Kidney (tissue), 14 donors: ENCODE data around the gene DPYSL4. TPM values are rescaled to one million over a fixed set of nuclear protein-coding genes. Genes with fewer than 3 reads are reported as not detected.
"Not testable (repeated sequence)": the region's sequence is repeated elsewhere in the genome, so short reads cannot be mapped to it uniquely, and the experiment has no call there.

Experiments
- DNase-seq, 5 donors: peaks; one replicate each; pipeline ENCODE4 v3.0.0-alpha.2; 2013 to 2020
- FAIRE-seq: peaks from 2 replicates; lab custom pipeline; 2012; peaks lifted over from hg19 to GRCh38; lab: Jason Lieb, UNC
- H3K27ac ChIP-seq, 2 donors: one replicate each; pipeline ENCODE4 v1.7.0; 2013; ENCODE audit warnings: low read depth in 2 of 2, low read length in 2 of 2, inconsistent platforms in 1 of 2
- H3K27me3 ChIP-seq: one replicate; pipeline ENCODE4 v1.7.1; 2013; ENCODE audit warnings: low read length, inconsistent platforms; ENCODE audit not compliant: control insufficient read depth, insufficient read depth
- H3K36me3 ChIP-seq, 3 donors: one replicate each; pipeline versions ENCODE4 v1.7.0 to v1.7.1; 2013; ENCODE audit warnings: low read length in 3 of 3, control low read depth in 1 of 3, inconsistent platforms in 1 of 3; ENCODE audit not compliant: insufficient read depth in 3 of 3, control insufficient read depth in 2 of 3
- H3K4me1 ChIP-seq, 3 donors: one replicate each; pipeline versions ENCODE4 v1.7.0 to v1.7.1; 2013; ENCODE audit warnings: low read length in 3 of 3, inconsistent platforms in 1 of 3, low read depth in 1 of 3; ENCODE audit not compliant: control insufficient read depth in 2 of 3, insufficient read depth in 2 of 3
- H3K4me3 ChIP-seq, 3 donors: one replicate each; pipeline versions ENCODE4 v1.7.0 to v1.8.1; 2013; ENCODE audit warnings: low read length in 3 of 3, control low read depth in 1 of 3, inconsistent platforms in 1 of 3
- H3K9ac ChIP-seq, 3 donors: one replicate each; pipeline versions ENCODE4 v1.7.0 to v1.7.1; 2013; ENCODE audit warnings: low read length in 3 of 3, control low read depth in 1 of 3, inconsistent platforms in 1 of 3
- H3K9me3 ChIP-seq, 3 donors: one replicate each; pipeline versions ENCODE4 v1.7.0 to v1.7.1; 2013; ENCODE audit warnings: low read length in 3 of 3, control low read depth in 1 of 3, inconsistent platforms in 1 of 3; ENCODE audit not compliant: control insufficient read depth in 2 of 3, insufficient read depth in 1 of 3
- intact Hi-C: fragments of 100-400 bp; cut with DNase I; formaldehyde crosslinking; loops from one replicate; pipeline ENCODE4 v1.11.1; 2022
- polyA plus RNA-seq: library from polyadenylated mRNA; stranded (reverse); fragments of 350-450 nt; fragmentation: Illumina TruSeq; extraction: RNeasy Lipid Tissue Mini Kit (QIAGEN cat#74804); gene quantifications from one replicate; pipeline ENCODE4 v1.2.3, GENCODE V29; 2014; ENCODE audit warnings: low read depth, low replicate concordance; ENCODE audit not compliant: insufficient read depth
- total RNA-seq: library from RNA; stranded (reverse); fragmentation: NEBNext Ultra II Directional; extraction: Animal tissue kit (Norgen Biotek cat#: 25700); gene quantifications from one replicate; pipeline ENCODE4 v1.2.1, GENCODE V29; 2021
- TF ChIP-seq, protein P1 (sequence below): IDR thresholded peaks from 3 replicates; pipeline ENCODE4 v1.5.1; 2012; ENCODE audit warnings: mild to moderate bottlenecking, moderate library complexity, borderline replicate concordance; ENCODE audit not compliant: insufficient read depth; ENCODE audit errors: extremely low read depth
- donor health status: control.
- donor health status: control.
- donor health status: control.
- donor health status: control.
- donor health status: control.
- donor health status: DM: yes; HTN: yes; CAD: no.
- donor health status: Normal renal cell carcinoma (clear cell type).

The DPYSL4 gene
- total and polyA plus RNA-seq, 2 donors from 2014 or later = 0.60 TPM; not detected in 1

DNA sequence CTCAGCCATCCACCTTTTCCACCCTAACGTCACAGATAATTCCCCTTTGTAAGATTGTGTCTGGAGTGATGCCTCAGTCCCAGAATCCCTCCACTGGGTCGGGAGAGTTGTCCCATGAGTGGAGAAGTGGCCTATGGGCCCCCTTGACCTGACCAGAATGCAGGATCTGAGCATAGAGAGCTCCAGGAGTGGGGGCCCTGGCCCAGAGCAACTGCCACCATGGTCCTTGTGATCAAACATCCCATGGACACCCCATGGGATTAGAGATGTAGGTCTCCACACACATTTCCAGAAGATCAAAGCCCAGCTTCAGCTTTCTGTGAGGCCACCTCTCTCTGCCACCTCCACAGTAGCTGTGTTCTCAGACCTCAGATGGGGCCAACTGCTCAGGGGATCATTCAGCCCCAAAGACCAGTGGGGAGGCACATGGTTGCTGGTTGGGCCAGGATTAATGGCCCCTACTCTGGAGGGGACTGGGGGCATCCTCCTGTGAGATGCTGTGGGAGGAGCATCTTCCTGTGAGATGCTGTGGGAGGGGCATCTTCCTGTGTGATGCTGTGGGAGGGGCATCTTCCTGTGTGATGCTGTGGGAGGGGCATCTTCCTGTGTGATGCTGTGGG, 28.5 kb upstream of the DPYSL4 start:
- DNase-seq = peak in 1 of 5 donors; percentile 37
- Histone ChIP-seq H3K4me3 (no peak overlapping the region), H3K36me3 (no peaks in the 10 kb centered on the region), H3K4me1 (no peaks in the 10 kb centered on the region), H3K9ac (no peak overlapping the region), H3K9me3 (no peaks in the 10 kb centered on the region), H3K27me3 (no peaks in the 10 kb centered on the region), H3K27ac (no peak overlapping the region)
- TF ChIP-seq, protein P1, sequence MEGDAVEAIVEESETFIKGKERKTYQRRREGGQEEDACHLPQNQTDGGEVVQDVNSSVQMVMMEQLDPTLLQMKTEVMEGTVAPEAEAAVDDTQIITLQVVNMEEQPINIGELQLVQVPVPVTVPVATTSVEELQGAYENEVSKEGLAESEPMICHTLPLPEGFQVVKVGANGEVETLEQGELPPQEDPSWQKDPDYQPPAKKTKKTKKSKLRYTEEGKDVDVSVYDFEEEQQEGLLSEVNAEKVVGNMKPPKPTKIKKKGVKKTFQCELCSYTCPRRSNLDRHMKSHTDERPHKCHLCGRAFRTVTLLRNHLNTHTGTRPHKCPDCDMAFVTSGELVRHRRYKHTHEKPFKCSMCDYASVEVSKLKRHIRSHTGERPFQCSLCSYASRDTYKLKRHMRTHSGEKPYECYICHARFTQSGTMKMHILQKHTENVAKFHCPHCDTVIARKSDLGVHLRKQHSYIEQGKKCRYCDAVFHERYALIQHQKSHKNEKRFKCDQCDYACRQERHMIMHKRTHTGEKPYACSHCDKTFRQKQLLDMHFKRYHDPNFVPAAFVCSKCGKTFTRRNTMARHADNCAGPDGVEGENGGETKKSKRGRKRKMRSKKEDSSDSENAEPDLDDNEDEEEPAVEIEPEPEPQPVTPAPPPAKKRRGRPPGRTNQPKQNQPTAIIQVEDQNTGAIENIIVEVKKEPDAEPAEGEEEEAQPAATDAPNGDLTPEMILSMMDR = no peak
- intact Hi-C loops = no loop called here
- no peak for FAIRE-seq

DNA sequence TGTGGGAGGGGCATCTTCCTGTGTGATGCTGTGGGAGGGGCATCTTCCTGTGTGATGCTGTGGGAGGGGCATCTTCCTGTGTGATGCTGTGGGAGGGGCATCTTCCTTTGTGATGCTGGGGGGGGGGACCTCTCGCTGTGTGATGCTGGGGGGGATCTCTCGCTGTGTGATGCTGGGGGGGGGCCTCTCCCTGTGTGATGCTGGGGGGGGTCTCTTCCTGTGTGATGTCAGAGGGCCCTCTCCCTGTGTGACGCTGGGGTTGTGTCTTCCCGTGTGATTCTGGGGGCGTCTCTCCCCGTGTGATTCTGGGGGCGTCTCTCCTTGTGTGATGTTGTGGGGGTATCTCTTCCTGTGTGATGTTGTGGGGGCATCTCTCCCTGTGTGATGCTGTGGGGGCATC, 27.9 kb upstream of the DPYSL4 start:
- no peak for DNase-seq
- TF ChIP-seq, protein P1 = no peak
- intact Hi-C loops = no loop called here

DNA sequence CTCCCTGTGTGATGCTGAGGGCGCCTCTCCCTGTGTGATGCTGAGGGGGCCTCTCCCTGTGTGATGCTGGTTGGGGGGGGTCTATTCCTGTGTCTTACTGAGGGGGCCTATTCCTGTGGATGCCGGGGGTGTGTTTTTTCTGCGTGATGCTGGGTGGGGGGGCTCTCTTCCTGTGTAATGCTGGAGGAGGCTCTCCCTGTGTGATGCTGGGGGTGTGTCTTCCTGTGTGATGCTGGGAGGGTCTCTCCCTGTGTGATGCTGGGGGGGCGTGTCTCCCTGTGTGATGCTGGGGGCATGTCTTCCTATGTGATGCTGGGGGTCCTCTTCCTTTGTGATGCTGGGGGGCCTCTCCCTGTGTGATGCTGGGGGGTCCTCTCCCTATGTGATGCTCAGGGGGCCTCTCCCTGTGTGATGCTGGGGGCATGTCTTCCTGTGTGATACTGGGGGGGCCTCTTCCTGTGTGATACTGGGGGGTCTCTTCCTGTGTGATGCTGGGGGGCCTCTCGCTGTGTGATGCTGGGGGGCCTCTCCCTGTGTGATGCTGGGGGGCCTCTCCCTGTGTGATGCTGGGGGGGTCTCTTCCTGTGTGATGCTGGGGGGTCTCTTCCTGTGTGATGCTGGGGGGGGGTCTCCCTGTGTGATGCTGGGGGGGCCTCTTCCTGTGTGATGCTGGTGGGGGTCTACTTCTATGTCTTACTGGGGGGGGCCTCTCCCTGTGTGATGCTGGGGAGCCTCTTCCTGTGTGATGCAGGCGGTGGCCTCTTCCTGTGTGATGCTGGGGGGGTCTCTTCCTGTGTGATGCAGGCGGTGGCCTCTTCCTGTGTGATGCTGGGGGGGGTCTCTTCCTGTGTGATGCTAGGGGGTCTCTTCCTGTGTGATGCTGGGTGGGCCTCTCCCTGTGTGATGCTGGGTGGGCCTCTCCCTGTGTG, 27.2 kb upstream of the DPYSL4 start:
- H3K4me1 ChIP-seq, H3K9me3 ChIP-seq, H3K9ac ChIP-seq, FAIRE-seq, DNase-seq, H3K27me3 ChIP-seq, H3K27ac ChIP-seq, intact Hi-C loops, H3K4me3 ChIP-seq, H3K36me3 ChIP-seq: not testable (repeated sequence)

More for the DNA sequence above, 27.9 kb upstream of the DPYSL4 start:
- H3K27ac ChIP-seq = no peak overlapping the region
- H3K4me1 ChIP-seq = no peaks in the 10 kb centered on the region
- no peak overlapping the region for H3K4me3 ChIP-seq
- no peaks in the 10 kb centered on the region for H3K36me3 ChIP-seq
- H3K27me3 ChIP-seq = no peaks in the 10 kb centered on the region
- no peaks in the 10 kb centered on the region for H3K9me3 ChIP-seq
- H3K9ac ChIP-seq = no peak overlapping the region
- FAIRE-seq = no peak

DNA sequence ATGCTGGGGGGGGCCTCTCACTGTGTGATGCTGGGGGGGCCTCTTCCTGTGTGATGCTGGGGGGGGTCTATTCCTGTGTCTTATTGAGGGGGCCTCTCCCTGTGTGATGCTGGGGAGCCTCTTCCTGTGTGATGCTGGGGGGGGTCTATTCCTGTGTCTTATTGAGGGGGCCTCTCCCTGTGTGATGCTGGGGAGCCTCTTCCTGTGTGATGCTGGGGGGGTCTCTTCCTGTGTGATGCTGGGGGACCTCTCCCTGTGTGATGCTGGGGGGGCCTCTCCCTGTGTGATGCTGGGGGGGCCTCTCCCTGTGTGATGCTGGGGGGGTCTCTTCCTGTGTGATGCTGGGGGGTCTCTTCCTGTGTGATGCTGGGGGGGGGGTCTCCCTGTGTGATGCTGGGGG, 26.5 kb upstream of the DPYSL4 start:
- H3K27ac ChIP-seq, DNase-seq, FAIRE-seq, H3K4me3 ChIP-seq, H3K36me3 ChIP-seq, H3K27me3 ChIP-seq, H3K9ac ChIP-seq, H3K9me3 ChIP-seq, intact Hi-C loops, H3K4me1 ChIP-seq: not testable (repeated sequence)

DNA sequence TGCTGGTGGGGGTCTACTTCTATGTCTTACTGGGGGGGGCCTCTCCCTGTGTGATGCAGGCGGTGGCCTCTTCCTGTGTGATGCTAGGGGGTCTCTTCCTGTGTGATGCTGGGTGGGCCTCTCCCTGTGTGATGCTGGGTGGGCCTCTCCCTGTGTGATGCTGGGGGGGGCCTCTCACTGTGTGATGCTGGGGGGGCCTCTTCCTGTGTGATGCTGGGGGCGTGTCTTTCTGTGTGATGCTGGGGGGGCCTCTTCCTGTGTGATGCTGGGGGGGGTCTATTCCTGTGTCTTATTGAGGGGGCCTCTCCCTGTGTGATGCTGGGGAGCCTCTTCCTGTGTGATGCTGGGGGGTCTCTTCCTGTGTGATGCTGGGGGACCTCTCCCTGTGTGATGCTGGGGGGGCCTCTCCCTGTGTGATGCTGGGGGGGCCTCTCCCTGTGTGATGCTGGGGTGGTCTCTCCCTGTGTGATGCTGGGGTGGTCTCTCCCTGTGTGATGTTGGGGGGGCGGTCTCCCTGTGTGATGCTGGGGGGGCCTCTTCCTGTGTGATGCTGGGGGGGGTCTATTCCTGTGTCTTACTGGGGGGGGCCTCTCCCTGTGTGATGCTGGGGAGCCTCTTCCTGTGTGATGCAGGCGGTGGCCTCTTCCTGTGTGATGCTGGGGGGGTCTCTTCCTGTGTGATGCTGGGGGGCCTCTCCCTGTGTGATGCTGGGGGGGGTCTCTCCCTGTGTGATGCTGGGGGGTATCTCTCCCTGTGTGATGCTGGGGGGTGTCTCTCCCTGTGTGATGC, 25.7 kb upstream of the DPYSL4 start:
- H3K27ac ChIP-seq, H3K9me3 ChIP-seq, H3K36me3 ChIP-seq, FAIRE-seq, H3K4me3 ChIP-seq, intact Hi-C loops, DNase-seq, H3K27me3 ChIP-seq, H3K9ac ChIP-seq, H3K4me1 ChIP-seq: not testable (repeated sequence)
